ENCODE data around the gene OTC. TPM values are rescaled to one million over a fixed set of nuclear protein-coding genes. Genes with fewer than 3 reads are reported as not detected.

OTC gene
- total and polyA plus RNA-seq, 4 donors = 41.5 to 72.1 (median 57.1) TPM

GRCh38 chrX:38431525-38431924, 79.1 kb downstream of the OTC start (continued):
- TF ChIP-seq YY1 (IDR thresholded peaks at IDR 0.05) = no peak

DNA sequence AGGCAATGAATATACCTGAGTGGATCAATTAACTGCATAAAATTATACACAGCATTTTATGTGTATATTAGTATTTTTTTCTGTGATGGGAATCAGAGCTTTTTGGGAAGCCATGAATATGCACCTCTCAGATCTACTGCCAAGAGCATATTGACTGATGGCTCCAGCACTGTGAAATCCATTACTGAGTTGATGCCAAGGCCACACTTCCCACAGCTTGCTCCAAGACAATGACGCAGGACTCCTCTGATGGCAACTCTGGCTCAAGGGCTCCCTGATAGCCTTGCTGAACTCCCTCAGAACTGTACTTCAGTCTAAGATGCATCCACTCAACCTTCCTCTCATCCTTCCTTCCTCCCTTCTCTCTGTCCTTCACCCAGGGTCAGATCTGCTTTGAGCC, 82.7 kb downstream of the OTC start:
- Histone ChIP-seq H3K9me3 (ENCODE audit: control insufficient read depth in 4 of 4, low read length in 3 of 4) (no peaks in the 10 kb centered on the region), H3K36me3 (ENCODE audit: control insufficient read depth in 4 of 4, insufficient read depth in 3 of 4, low read depth in 1 of 4, low read length in 3 of 4) (no peaks in the 10 kb centered on the region), H3K9ac (ENCODE audit: low read depth in 1 of 2, low read length in 2 of 2) (no peak overlapping the region), H3K4me3 (ENCODE audit: low read depth in 1 of 3, low read length in 3 of 3) (no peak overlapping the region), H3K27me3 (ENCODE audit: control insufficient read depth in 4 of 4, insufficient read depth in 4 of 4, low read length in 3 of 4) (no peaks in the 10 kb centered on the region), H3K27ac (ENCODE audit: low read depth in 1 of 2, low read length in 2 of 2) (no peak overlapping the region), H3K4me1 (ENCODE audit: control insufficient read depth in 4 of 4, insufficient read depth in 4 of 4, low read length in 3 of 4) (peaks cover 0 to 3% (median 3%) of the 10 kb centered on the region in 4 donors)
- no peak for DNase-seq (ENCODE audit: low spot score)
- 32% methylated on average over 1 of the region's 1 CpG for WGBS
- TF ChIP-seq SP1 (IDR thresholded peaks at IDR 0.05) (no peak), RXRA (IDR thresholded peaks at IDR 0.05) (peak in 1 of 2 donors; percentile 17), FOXA2 (IDR thresholded peaks at IDR 0.05) (peak; percentile 60), HNF4G (IDR thresholded peaks at IDR 0.05) (no peak), JUND (IDR thresholded peaks at IDR 0.05) (no peak), NR2F2 (IDR thresholded peaks at IDR 0.05) (no peak), REST (IDR thresholded peaks at IDR 0.05) (no peak), RAD21 (IDR thresholded peaks at IDR 0.05) (no peak), FOXA1 (IDR thresholded peaks at IDR 0.05) (no peak), EGR1 (IDR thresholded peaks at IDR 0.05; ENCODE audit: low read depth in 2 of 2) (no peak), YY1 (IDR thresholded peaks at IDR 0.05) (peak; percentile 74), GABPA (IDR thresholded peaks at IDR 0.05 in 1 of 2, conservative IDR thresholded peaks at IDR 0.05 in 1 of 2) (no peak), TAF1 (conservative IDR thresholded peaks at IDR 0.05) (no peak), HNF4A (conservative IDR thresholded peaks at IDR 0.05) (peak in 1 of 2 donors; percentile 29)
- TF ChIP-seq, protein P1, sequence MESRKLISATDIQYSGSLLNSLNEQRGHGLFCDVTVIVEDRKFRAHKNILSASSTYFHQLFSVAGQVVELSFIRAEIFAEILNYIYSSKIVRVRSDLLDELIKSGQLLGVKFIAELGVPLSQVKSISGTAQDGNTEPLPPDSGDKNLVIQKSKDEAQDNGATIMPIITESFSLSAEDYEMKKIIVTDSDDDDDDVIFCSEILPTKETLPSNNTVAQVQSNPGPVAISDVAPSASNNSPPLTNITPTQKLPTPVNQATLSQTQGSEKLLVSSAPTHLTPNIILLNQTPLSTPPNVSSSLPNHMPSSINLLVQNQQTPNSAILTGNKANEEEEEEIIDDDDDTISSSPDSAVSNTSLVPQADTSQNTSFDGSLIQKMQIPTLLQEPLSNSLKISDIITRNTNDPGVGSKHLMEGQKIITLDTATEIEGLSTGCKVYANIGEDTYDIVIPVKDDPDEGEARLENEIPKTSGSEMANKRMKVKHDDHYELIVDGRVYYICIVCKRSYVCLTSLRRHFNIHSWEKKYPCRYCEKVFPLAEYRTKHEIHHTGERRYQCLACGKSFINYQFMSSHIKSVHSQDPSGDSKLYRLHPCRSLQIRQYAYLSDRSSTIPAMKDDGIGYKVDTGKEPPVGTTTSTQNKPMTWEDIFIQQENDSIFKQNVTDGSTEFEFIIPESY (IDR thresholded peaks at IDR 0.05) = no peak
- TF ChIP-seq, protein P2, sequence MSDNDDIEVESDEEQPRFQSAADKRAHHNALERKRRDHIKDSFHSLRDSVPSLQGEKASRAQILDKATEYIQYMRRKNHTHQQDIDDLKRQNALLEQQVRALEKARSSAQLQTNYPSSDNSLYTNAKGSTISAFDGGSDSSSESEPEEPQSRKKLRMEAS (IDR thresholded peaks at IDR 0.05) = no peak
- TF ChIP-seq, protein P3, sequence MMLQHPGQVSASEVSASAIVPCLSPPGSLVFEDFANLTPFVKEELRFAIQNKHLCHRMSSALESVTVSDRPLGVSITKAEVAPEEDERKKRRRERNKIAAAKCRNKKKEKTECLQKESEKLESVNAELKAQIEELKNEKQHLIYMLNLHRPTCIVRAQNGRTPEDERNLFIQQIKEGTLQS (IDR thresholded peaks at IDR 0.05) = no peak
- TF ChIP-seq, protein P4, sequence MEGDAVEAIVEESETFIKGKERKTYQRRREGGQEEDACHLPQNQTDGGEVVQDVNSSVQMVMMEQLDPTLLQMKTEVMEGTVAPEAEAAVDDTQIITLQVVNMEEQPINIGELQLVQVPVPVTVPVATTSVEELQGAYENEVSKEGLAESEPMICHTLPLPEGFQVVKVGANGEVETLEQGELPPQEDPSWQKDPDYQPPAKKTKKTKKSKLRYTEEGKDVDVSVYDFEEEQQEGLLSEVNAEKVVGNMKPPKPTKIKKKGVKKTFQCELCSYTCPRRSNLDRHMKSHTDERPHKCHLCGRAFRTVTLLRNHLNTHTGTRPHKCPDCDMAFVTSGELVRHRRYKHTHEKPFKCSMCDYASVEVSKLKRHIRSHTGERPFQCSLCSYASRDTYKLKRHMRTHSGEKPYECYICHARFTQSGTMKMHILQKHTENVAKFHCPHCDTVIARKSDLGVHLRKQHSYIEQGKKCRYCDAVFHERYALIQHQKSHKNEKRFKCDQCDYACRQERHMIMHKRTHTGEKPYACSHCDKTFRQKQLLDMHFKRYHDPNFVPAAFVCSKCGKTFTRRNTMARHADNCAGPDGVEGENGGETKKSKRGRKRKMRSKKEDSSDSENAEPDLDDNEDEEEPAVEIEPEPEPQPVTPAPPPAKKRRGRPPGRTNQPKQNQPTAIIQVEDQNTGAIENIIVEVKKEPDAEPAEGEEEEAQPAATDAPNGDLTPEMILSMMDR (IDR thresholded peaks at IDR 0.05; ENCODE audit: low read depth, low read length, missing input control) = no peak

All from liver (tissue), 9 donors.